ENCODE measurements around the gene GNAS-AS1. TPM values are rescaled to one million over a fixed set of nuclear protein-coding genes. Genes with fewer than 3 reads are reported as not detected.

GNAS-AS1 gene
- total RNA-seq, 1 donor from 2014 or later, result 5.9 TPM

DNA sequence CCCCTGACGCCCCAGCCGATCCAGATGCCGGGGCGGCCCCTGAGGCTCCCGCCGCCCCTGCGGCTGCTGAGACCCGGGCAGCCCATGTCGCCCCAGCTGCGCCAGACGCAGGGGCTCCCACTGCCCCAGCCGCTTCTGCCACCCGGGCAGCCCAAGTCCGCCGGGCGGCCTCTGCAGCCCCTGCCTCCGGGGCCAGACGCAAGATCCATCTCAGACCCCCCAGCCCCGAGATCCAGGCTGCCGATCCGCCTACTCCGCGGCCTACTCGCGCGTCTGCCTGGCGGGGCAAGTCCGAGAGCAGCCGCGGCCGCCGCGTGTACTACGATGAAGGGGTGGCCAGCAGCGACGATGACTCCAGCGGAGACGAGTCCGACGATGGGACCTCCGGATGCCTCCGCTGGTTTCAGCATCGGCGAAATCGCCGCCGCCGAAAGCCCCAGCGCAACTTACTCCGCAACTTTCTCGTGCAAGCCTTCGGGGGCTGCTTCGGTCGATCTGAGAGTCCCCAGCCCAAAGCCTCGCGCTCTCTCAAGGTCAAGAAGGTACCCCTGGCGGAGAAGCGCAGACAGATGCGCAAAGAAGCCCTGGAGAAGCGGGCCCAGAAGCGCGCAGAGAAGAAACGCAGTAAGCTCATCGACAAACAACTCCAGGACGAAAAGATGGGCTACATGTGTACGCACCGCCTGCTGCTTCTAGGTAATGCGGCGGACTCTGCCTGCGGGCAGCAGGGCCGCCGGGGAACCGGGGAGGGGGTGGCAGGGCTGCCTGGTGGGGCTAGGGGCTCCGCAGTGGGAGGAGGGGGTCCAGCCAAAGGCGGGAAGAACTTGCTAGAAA, 4.2 kb upstream of the GNAS-AS1 start:
- H3K36me3 Mint-ChIP-seq, result no peaks in the 10 kb centered on the region
- H3K9me3 Mint-ChIP-seq, result no peaks in the 10 kb centered on the region
- H3K4me1 Mint-ChIP-seq, result peaks cover 32% of the 10 kb centered on the region
- no peak overlapping the region for H3K27ac Mint-ChIP-seq
- peak overlapping the region; percentile 53 for H3K4me3 Mint-ChIP-seq
- H3K27me3 Mint-ChIP-seq (ENCODE audit: low read depth), result peaks cover 83% of the 10 kb centered on the region
- TF ChIP-seq, protein P1, sequence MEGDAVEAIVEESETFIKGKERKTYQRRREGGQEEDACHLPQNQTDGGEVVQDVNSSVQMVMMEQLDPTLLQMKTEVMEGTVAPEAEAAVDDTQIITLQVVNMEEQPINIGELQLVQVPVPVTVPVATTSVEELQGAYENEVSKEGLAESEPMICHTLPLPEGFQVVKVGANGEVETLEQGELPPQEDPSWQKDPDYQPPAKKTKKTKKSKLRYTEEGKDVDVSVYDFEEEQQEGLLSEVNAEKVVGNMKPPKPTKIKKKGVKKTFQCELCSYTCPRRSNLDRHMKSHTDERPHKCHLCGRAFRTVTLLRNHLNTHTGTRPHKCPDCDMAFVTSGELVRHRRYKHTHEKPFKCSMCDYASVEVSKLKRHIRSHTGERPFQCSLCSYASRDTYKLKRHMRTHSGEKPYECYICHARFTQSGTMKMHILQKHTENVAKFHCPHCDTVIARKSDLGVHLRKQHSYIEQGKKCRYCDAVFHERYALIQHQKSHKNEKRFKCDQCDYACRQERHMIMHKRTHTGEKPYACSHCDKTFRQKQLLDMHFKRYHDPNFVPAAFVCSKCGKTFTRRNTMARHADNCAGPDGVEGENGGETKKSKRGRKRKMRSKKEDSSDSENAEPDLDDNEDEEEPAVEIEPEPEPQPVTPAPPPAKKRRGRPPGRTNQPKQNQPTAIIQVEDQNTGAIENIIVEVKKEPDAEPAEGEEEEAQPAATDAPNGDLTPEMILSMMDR (IDR thresholded peaks at IDR 0.05; ENCODE audit: unreplicated experiment), result no peak
- DNase-seq (ENCODE audit: low spot score in 2 of 2, unreplicated experiment in 2 of 2), result no peak

DNA sequence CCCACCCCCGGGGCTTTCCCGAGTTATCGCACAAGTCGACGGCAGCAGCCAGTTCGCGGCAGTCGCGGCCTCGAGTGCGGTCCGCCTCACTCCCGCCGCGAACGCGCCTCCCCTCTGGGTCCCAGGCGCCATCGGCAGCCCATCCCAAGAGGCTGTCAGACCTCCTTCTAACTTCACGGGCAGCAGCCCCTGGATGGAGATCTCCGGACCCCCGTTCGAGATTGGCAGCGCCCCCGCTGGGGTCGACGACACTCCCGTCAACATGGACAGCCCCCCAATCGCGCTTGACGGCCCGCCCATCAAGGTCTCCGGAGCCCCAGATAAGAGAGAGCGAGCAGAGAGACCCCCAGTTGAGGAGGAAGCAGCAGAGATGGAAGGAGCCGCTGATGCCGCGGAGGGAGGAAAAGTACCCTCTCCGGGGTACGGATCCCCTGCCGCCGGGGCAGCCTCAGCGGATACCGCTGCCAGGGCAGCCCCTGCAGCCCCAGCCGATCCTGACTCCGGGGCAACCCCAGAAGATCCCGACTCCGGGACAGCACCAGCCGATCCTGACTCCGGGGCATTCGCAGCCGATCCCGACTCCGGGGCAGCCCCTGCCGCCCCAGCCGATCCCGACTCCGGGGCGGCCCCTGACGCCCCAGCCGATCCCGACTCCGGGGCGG, 3.4 kb upstream of the GNAS-AS1 start:
- H3K4me3 Mint-ChIP-seq, result peak overlapping the region; percentile 65
- peaks cover 39% of the 10 kb centered on the region for H3K4me1 Mint-ChIP-seq
- TF ChIP-seq, protein P1 (IDR thresholded peaks at IDR 0.05; ENCODE audit: unreplicated experiment), result no peak
- no peak overlapping the region for H3K27ac Mint-ChIP-seq
- no peak for DNase-seq (ENCODE audit: low spot score in 2 of 2, unreplicated experiment in 2 of 2)
- no peaks in the 10 kb centered on the region for H3K9me3 Mint-ChIP-seq
- no peaks in the 10 kb centered on the region for H3K36me3 Mint-ChIP-seq
- peaks cover 87% of the 10 kb centered on the region for H3K27me3 Mint-ChIP-seq (ENCODE audit: low read depth)

DNA sequence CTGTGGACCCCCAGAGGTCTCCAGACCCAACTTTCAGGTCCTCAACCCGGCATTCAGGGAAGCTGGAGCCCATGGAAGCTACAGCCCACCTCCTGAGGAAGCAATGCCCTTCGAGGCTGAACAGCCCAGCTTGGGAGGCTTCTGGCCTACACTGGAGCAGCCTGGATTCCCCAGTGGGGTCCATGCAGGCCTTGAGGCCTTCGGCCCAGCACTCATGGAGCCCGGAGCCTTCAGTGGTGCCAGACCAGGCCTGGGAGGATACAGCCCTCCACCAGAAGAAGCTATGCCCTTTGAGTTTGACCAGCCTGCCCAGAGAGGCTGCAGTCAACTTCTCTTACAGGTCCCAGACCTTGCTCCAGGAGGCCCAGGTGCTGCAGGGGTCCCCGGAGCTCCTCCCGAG, 2.8 kb upstream of the GNAS-AS1 start:
- DNase-seq (ENCODE audit: low spot score in 2 of 2, unreplicated experiment in 2 of 2), result no peak
- TF ChIP-seq, protein P1 (IDR thresholded peaks at IDR 0.05; ENCODE audit: unreplicated experiment), result no peak
- Mint-ChIP-seq H3K36me3 (no peaks in the 10 kb centered on the region), H3K27me3 (ENCODE audit: low read depth) (peaks cover 86% of the 10 kb centered on the region), H3K4me1 (peaks cover 39% of the 10 kb centered on the region), H3K4me3 (no peak overlapping the region), H3K27ac (no peak overlapping the region), H3K9me3 (no peaks in the 10 kb centered on the region)

DNA sequence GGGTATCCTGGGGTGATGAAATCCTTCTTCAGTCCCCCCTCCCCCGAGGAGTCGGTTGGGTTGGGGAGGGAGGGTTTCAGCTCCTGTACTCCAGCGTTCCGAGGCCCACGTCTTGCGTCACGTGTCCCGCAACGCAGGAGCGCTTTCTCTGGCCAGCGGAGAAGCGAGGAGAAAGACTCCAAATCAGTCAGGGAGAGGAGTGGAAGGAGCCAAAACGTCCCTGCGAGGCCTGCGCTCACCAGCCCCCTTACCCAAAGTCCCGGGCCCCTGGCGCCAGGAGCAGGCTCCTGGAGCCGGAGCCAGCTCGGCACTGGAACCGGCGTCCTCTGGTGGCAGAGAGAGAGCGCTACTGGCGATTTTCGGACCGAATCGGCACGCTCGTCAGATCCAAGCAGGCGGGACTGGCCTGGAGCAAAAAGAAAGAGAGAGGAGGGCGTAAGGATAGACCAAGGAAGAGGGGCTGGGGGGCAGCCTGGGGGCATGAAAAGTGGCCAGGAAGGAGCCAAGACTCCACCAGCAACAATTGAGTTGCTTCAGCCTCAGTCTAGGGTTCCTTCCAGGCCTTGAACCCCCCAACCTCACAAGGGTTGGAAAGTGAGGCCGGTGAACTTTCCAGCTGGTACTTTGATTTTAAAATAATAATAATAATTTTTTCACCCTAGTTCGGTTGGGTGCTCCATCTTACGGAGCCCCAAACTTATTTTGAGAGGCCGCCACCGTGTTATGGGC, 2.0 kb upstream of the GNAS-AS1 start, which contains the start of gene GNAS:
TSS of gene GNAS (plus strand) at position 174 of the 729 bp plus-strand sequence.
- H3K4me1 Mint-ChIP-seq, result peaks cover 39% of the 10 kb centered on the region
- no peaks in the 10 kb centered on the region for H3K36me3 Mint-ChIP-seq
- TF ChIP-seq, protein P1 (IDR thresholded peaks at IDR 0.05; ENCODE audit: unreplicated experiment), result peak; percentile 50
- peak within 1 kb of the TSS; percentile 83 for H3K4me3 Mint-ChIP-seq
- H3K27ac Mint-ChIP-seq, result no peak within 1 kb of the TSS
- no peaks in the 10 kb centered on the region for H3K9me3 Mint-ChIP-seq
- DNase-seq (ENCODE audit: low spot score in 2 of 2, unreplicated experiment in 2 of 2), result peak in 1 of 2 experiments; percentile 71
- H3K27me3 Mint-ChIP-seq (ENCODE audit: low read depth), result peaks cover 87% of the 10 kb centered on the region

DNA sequence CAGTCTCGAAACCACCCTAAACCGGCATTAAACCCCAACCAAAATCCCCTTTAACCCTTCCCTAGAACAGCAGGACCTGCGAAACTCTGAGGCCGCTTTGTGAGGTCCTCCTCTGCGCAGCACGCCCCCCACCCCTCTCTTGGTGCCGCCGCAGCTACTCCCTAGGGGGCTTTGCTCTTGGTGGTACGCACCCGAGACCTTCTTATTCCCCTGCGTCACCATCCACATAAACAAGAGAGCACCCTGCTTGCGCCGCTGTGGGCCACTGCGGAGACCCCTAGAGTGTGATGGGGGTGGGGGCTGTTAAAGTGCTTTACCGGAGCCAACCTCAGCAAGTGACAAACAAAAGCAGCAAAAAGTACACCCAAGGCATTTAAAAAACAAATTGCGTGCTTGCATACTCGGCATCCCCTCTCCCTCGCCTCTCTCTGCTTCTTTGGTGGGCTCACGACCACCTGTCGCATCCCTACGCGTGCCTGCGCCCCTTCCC, 1.3 kb upstream of the GNAS-AS1 start:
- Mint-ChIP-seq H3K27ac (no peak overlapping the region), H3K4me1 (peaks cover 39% of the 10 kb centered on the region), H3K4me3 (peak overlapping the region; percentile 83), H3K27me3 (ENCODE audit: low read depth) (peaks cover 86% of the 10 kb centered on the region), H3K9me3 (no peaks in the 10 kb centered on the region), H3K36me3 (no peaks in the 10 kb centered on the region)
- TF ChIP-seq, protein P1 (IDR thresholded peaks at IDR 0.05; ENCODE audit: unreplicated experiment), result no peak
- no peak for DNase-seq (ENCODE audit: low spot score in 2 of 2, unreplicated experiment in 2 of 2)

All from mesothelial cell of epicardium (in vitro differentiated cells).